OCI-LY1 (cell line): ENCODE data around the gene LTBP4.

Source experiments
- CTCF ChIP-seq: fragments of 200-600 bp; sonication (generic), shearing (Covaris generic); IDR thresholded peaks from 2 replicates; pipeline ENCODE4 v1.5.1; 2017; ENCODE audit warnings: mild to moderate bottlenecking, antibody characterized with exemption, low read length, moderate library complexity, mixed read lengths
- EZH2 ChIP-seq: fragments of 200-600 bp; sonication (generic), shearing (Covaris generic); IDR thresholded peaks from 2 replicates; pipeline ENCODE4 v1.8.0; 2017; ENCODE audit warnings: borderline replicate concordance, mixed run types, mild to moderate bottlenecking, antibody characterized with exemption, low read length, moderate library complexity, mixed read lengths

- TF ChIP-seq CTCF: no peak
- TF ChIP-seq EZH2: no peak
These were observed 13.6 kb downstream of the LTBP4 start for GRCh38 chr19:40614622-40615411.
